Kidney glomerular epithelial cell (primary cell): Measurements from ENCODE around the gene B3GALT2.

Source experiments
- DNase-seq: peaks from one replicate; lab custom pipeline; 2025; lab: John Stamatoyannopoulos, UW

The B3GALT2 gene

GRCh38 chr1:193181985-193182384 lies 4.4 kb downstream of the B3GALT2 start:
- no peak for DNase-seq

GRCh38 chr1:193181536-193181935 lies 4.9 kb downstream of the B3GALT2 start:
- peak; percentile 18 for DNase-seq

GRCh38 chr1:193179094-193179493 lies 7.3 kb downstream of the B3GALT2 start:
- no peak for DNase-seq

GRCh38 chr1:193176788-193177187 lies 9.6 kb downstream of the B3GALT2 start:
- no peak for DNase-seq

- no peak for DNase-seq
Observed at GRCh38 chr1:193176113-193176512, 10.3 kb downstream of the B3GALT2 start.

GRCh38 chr1:193157360-193157759 lies 29.1 kb downstream of the B3GALT2 start:
- no peak for DNase-seq

- no peak for DNase-seq
Observed at GRCh38 chr1:193156822-193157142, 29.6 kb downstream of the B3GALT2 start.

- DNase-seq = no peak
Observed at GRCh38 chr1:193156117-193156821, 30.1 kb downstream of the B3GALT2 start.

- DNase-seq = no peak
Observed at GRCh38 chr1:193144999-193145398, 41.4 kb downstream of the B3GALT2 start.

- no peak for DNase-seq
Observed at GRCh38 chr1:193144361-193144938, 42.0 kb downstream of the B3GALT2 start.

GRCh38 chr1:193143285-193143684 lies 43.1 kb downstream of the B3GALT2 start:
- DNase-seq = no peak

GRCh38 chr1:193142409-193142808 lies 44.0 kb downstream of the B3GALT2 start:
- no peak for DNase-seq

- no peak for DNase-seq
Observed at GRCh38 chr1:193141804-193142203, 44.6 kb downstream of the B3GALT2 start.

- no peak for DNase-seq
Observed at GRCh38 chr1:193140254-193140653, 46.2 kb downstream of the B3GALT2 start.

GRCh38 chr1:193131266-193131860 lies 55.0 kb downstream of the B3GALT2 start:
- no peak for DNase-seq
